Stomach (tissue), 4 donors: ENCODE measurements around the gene MICAL2.

Experiments
- CTCF ChIP-seq, 7 experiments: fragments of 450-650 bp in 4 of 7; fragments of 200-600 bp in 3 of 7; sonication (generic) in 3 of 7; IDR thresholded peaks; one replicate each; pipeline ENCODE4 v1.5.1; 2016 to 2019; ENCODE audit warnings: antibody characterized with exemption in 7 of 7, control low read depth in 2 of 7, mild to moderate bottlenecking in 1 of 7
- EP300 ChIP-seq: sonication (generic); formaldehyde crosslinking; IDR thresholded peaks from one replicate; pipeline ENCODE4 v1.6.1; 2017; ENCODE audit warnings: antibody characterized with exemption
- POLR2AphosphoS5 ChIP-seq, 3 donors: sonication (generic); formaldehyde crosslinking; IDR thresholded peaks; one replicate each; pipeline ENCODE4 v1.6.1; 2016; ENCODE audit warnings: antibody characterized with exemption in 3 of 3

- TF ChIP-seq CTCF (IDR thresholded peaks at IDR 0.05) (no peak), EP300 (no peak), POLR2AphosphoS5 (IDR thresholded peaks at IDR 0.05) (no peak)
Measured at GRCh38 chr11:12286606-12287005, 176.2 kb downstream of the MICAL2 start.
